HG02759 (cell line): ENCODE data around the gene PTPRG.

ENCODE experiments used
- ATAC-seq: cut with Tn5 transposase; IDR thresholded peaks from one replicate; pipeline ENCODE4 v1.9.1; 2021; ENCODE audit warnings: mild to moderate bottlenecking, moderate library complexity; ENCODE audit not compliant: unreplicated experiment

Gene PTPRG

DNA sequence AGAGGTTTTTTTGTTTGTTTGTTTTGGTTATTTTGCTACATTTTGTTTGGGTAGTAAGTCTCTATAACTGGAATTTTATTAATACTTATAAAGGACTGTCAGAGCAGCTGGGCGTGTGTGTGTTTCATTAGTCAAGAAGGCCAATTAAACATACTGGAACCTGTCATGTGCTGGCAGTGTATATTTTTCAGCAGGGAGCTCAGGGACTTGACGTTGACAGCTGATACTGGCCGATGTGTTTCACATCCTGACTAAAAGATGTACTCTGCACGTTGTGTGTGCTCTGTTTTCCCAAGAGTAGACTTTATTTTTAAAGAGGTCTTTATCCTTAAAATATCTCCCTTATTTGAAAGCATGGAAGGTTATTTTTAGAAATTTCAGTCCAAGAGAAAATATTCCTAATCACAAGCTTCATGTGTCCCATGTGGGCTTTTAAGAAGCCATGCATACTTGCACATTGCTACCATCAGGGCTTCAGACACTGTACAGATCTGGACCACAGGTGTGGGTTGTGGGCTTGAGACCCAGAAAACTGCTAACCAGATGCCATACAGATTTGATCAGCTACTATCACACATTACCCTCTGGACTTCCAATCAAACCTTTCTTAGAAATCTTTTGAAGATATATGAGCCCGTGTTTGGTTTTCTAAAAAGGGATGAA, 676.0 kb downstream of the PTPRG start:
- ATAC-seq: peak; percentile 11

DNA sequence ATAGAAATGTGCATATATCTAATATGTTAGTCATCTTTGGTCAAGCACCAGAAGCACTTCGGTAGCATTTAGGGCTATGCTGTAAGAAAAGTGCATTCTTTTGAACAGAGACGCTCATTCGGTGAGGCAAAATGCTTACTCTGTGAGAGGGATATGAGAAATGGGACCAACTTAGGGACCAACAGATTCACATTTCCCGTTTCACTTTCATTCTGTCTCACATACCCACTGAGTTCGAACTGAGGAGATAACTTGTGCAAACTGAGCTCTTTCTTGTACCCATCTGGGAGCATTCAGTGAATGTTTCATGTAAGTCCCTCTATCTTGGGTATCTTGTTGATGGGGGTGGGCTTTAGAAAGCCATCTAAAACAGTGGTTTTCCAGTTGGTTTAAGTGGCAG, 676.6 kb downstream of the PTPRG start:
- ATAC-seq: peak; percentile 80

DNA sequence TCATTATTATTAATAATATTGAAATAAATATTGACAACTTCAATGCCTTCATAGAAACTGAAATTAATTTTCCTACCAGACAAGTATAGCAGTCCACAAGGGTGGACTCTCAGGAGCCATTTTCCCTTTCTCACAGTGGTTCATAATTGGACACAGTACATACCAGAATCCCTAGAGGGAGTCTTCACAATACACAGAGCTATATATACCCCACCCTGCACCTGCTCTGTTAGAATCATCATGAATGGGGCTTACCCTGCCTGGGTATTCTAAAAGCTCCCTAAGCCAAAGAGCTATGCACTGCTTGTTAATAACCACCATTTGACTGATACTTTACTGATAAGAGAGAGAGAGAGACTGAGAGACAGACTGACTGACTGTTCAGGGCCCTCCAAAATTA, 677.1 kb downstream of the PTPRG start:
- ATAC-seq: peak; percentile 69

DNA sequence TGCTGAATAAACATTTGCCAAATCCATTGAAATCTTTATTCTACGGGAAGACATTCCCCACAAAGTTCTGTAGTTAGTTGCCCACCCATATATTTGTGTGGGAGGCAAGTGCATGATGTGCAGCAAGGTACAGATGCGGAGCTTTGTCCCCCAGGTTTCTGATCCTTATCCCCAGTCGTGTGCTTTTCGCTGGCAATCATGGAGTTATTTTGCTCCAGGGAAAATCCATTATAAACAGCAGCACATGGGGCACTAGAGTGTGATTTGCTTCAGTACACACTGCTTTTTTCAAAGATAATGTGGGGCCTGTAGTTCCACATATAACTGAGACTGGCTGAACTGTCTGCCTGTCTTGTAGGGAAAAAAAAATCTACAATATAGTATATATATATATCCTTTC, 679.9 kb downstream of the PTPRG start:
- ATAC-seq: no peak

DNA sequence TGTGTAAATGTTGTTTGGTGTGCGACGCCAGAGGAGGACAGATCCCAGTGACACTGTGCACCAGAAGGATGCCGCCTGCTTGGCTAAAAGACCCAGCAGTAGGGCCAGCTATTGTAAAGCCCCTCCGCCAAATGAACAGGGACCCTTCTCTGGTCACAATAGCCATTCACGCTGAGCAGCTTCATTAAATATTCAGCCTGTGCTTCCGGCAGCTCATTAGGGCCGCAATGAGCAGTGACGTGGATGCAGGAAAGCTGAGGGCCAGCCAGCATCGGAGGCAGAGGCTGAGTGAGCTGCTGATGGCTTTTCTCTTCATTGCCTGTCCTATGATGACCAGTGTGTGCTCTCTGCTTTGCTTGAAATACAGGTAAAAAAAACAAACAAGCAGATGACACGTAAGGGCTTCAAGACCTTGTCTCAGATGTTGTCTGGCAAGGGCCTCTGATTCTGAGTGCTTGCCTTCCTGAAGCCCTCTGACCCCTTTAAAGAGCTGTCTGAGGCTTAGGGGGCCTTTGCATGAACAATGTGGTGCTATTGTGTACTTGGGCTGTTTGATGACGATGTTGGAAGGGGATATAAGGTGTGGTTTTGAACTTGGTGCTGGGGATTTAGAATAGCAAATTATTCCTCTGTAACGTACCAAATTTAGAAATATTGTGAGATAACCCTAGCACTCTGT, 681.6 kb downstream of the PTPRG start:
- ATAC-seq: no peak

DNA sequence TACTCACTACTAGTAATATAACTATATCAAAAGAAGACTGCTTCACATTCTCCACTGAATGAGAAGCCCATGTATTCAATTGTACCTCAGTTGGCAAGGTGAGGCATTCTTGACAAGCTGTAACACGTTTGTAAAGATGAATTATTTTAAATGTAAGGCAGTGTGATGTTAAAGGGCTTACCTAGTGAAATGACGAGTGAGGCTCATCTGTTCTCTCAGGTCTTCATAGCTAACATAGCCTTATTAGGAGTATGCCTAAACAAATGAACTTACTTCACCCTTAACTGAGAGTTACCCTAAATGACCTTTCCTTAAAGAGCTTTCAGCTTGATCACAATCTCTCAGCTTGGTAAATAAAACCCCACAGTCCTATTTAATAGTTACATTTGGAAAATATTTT, 684.7 kb downstream of the PTPRG start:
- ATAC-seq: no peak

DNA sequence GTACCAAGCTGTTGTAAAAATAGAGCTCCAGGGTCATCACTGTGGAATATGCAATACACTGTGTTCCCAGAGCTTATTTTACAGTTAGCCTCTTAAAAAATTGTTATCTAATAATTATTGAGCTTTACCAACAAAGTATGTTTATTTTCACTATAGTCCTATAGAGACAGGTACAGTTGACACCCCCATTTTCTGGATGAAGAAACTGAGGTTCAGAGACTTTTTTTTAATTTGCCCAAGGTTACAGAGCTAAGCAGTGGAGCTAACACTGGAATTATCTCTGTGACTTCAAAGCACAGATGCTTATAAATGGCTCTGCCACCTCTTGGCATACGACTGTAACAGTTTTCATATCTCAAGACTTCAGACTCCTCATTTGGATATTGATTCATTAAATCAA, 685.6 kb downstream of the PTPRG start:
- ATAC-seq: no peak

DNA sequence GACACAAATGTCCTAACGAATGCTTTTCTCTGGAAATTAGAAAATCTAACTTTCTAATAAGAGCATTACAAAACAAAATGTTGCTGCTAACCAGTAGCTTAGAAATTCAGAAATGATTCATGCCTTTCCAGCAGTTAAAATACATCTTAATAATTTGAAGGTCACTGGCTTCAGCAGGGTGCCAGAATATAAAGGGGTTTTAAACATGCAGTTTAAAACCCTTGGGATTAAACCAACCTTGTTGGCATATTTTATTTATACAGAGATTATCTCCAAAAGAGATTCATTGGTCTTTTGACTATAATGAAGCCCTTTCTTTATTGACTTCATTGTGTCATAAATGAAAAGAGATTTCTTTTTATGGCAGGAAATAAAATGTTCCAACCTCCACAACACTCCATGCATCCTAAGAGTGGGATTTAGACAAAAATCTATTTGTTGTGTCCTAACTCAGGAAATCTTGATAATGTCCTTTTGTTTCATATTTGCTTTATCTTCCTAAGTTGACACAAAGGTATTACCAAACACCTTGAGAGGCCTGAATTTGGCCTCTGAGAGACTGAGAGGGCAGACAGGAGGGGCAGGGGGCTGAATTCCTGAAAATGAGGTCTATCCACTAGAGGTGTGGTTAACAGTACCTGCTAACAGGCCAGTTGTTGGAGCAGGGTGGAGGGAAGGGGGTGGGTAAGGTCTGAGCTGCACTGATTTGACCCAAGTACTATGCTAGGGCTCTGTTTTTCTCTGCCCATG, 687.5 kb downstream of the PTPRG start:
- ATAC-seq: no peak

DNA sequence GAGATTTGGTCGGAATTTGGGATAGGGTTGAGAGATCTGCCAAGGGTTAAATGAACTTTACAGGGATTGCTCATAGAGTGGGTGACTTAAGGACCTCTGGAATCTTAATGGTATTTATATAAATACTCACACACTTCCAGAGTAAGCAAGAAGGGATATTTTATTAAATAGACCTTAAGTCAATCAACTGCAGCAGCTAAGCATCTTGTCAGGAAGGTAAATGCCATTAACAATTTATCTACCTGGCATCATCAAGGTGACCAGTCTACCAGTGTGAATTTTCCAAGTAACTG, 688.1 kb downstream of the PTPRG start:
- no peak for ATAC-seq

DNA sequence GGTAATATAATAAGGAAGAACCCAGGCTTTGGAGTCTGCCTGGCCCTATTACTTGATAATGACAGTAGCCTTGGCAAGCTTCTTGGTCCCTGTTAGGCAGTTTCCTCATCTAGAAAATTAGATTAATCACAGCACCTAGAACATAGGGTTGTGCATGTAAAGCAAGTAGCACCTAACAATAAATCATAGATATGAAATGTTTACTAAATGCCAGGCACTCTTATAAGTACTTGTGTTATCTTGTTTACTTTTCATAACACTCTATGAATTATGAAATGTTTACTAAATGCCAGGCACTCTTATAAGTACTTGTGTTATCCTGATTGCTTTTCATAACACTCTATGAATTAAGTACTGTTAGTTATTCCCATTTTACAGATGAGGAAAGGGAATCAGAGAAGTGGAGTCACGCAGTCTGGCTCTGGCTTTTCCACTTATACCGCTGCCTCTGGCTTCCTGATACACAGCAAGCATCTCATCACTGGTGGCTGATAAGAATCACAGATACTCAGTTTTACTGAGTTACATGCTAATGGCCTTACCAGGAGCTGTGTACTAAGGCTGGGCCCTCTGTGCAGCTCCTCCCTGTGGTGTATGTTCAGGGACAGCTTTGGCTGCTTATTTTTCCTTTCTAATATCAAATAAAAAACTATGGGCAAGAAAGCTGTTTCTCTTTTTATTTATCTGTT, 688.6 kb downstream of the PTPRG start:
- ATAC-seq: no peak

DNA sequence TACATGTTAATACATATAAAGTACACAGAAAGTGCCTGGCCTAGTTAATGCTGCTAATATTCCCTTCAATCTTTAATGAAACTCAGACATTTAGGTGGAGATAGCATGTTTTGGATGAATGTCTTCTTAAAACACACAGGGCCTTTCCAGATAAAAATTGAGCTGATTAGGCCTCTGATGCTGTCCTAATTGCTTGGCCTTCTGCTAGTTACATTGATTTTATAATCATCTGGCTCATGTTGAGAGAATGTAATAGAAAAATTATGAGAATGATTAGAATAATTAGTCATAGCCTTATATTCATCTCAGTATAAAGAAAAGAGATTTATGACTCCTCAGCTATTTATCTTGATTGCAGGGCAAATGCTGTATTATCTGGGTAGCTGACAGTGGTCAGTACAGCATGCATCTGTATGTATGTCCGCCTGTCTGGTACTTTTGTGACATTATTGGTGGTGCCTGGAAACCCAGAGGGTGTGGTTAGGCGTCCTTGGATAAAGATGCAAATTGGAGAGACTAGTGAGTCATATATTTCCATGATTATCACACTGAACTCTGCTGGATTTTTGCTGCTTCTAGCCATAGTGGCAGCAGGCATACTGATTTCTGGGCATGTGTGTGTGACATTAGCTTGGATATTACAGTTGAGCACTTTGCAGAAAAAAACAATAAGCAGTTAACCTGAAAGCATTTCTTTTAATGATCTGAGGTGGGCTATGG, 691.2 kb downstream of the PTPRG start:
- ATAC-seq: no peak

DNA sequence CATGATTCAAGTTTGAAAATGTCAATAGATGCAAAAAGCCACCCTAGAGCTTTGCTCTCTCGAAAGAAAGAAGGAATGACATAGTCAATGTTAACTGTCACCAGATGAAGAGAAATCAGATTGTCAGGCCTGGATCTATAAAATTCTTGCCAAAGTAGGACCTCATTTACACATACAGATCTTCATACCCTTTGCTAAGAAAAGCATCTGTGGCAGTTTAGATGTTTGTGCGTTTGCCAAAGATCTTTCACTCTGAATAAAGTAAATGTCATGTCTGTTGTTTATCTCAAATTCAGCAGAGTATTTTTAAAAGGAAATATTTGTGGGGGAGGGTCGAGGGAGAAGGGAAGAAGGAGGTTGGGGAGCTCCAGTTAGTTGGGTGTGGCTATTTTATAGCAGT, 692.6 kb downstream of the PTPRG start:
- ATAC-seq: no peak

DNA sequence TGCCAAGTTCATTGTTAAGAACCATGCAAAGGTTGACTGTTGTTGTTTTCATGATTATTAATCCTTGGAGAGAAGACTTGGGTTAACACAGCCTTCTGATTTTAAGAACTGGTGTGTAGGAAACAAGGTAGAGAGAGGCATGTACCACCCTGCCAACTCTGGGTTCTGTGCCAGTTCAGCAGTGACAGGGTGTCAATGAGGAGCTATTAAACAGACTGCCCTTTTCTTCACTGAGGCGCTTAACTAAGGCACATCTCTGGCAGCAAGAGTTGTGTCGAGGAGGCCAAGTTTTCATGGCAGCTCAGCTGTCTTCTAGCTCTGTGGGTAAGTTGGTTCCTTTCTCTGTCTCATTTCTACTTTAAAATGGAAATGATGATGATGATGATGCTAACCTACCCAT, 694.4 kb downstream of the PTPRG start:
- ATAC-seq: no peak

DNA sequence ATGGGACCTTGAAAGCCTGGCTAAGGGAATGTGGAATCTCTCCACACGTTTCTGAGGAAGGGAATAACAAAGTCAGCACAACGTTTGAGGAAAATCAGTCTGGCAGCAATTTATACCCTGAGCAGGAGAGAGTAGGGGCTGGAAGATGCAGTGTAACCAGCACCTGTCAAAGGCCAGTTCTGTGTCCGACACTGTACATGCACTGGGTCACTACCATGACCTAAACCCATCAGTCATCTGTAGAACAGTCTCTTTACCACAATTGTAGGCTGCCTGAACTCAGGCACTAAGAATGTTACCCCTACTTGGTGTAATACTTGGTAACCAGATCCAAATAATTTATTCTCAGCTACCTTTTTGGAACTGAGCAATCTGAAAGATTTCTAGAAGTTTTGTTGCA, 698.6 kb downstream of the PTPRG start:
- no peak for ATAC-seq

DNA sequence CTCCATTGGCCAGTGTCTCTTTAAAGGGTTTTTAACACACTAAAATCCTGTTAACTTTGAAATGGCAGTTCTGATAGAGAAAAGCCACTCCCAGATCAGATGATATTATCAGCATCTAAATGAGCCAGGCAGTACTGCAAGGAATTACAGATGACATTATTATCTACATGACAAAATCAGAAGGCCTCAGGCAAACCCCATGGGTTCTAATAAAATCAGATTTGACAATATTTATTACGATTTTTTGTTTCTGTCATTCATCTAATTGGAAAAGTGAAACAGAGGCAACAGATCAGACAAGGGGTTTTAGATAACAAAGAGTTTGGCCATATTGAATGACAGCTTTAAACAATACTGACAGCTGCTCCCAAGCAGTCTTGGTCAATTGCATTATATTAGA, 699.3 kb downstream of the PTPRG start:
- no peak for ATAC-seq

DNA sequence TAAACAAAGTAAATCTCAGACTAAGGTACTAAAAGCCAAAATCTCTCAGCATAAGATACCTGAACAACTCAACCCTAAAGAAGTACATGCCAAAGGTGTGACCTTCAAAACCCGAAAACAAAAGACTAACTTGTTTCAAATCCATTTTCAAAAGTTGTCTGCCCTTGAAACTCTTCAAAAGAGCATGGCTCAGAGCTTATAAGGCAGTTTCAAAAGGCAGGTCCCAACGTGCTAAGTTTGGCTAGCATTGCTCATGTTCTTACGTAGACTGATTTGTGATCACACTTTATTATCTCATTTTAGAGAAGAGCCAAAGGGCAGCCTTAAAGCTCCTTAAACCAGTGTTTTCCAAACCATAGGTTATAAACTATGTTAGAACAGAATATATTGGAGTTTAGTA, 699.8 kb downstream of the PTPRG start:
- ATAC-seq: no peak

DNA sequence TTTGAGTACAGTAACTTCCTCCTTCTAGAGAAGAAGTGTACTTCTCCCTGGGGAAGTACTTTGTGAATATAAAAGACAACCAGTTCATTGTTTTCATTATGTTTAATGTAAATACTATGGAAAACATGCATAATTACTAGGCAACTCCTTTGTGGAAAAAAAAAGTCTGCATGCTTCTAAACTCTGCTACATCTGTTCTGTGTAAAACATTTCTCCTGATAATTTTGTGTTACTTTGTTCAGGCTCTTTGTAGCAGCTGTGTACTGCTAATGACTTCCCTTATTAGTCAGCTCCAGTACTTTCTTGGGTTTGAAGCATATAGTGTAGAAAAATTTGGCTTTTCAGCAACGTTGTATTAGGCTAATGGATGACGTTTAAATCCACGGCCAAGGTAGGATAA, 700.4 kb downstream of the PTPRG start:
- no peak for ATAC-seq

DNA sequence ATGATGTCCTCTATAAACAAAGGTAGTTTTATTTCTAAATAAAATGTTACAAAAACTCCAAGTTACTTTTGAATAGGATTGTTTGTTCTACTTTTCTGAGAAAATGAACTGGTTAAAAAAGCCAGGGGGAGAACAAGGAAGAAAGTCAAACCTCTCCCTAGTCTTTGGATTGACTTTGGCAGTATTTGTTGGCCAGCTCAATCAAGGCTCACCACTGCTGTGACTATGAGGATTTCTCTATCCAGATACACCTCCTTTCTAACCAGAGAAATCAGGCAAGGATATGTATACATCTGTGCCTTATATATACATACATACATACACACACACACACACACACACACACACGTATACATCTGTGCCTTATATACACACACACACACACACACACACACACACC, 704.2 kb downstream of the PTPRG start:
- no peak for ATAC-seq

DNA sequence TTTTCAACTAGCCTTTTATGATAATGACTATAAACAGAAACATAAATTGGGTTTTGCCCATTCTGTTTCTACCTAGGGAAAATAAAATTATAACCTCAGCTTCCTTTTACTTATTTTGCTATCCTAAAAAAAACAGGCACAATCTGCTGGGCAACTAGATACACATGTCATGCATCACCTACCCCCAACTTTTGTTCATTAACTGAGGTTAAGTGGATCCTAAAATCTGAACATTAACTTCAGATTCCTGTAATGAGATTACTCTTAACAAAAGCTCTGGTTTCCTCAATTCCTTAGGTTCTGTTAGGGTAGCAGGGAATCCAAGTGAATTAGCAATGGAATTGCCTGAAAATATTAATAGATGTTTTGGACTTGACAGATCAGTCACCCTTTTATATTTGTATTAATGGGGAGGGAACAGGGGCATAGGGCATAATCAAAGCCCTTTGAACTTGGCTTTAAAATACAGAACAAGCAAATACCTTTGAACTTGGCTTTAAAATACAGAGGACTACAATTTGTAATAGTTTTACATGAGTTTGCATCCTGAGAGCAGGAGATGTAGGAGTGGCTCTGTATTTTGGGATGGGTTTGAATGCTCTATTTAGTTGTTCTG, 705.4 kb downstream of the PTPRG start:
- ATAC-seq: no peak

DNA sequence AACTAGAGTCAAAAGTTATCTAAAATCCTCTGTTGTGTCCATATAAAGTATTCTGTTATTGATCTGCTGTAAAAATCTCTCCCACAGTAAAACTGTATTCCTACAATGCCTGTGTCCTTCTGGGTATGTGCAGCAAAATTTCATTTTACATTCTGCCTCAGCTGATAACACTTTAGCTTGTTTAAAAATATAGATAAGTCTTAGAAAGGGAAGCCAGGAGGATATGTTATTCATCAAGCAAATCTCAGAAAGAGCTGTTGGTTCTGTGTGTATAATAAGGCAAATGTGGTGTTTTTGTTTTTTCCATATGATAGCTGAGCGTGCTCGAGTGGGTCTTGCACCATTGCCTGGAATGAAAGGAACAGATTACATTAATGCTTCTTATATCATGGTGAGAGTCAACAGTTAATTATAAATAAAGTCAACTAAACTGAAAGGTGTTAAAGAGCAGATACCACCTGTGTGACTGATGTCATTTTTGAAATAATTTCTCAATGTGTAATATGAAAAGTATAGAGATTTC, 715.3 kb downstream of the PTPRG start:
- no peak for ATAC-seq

DNA sequence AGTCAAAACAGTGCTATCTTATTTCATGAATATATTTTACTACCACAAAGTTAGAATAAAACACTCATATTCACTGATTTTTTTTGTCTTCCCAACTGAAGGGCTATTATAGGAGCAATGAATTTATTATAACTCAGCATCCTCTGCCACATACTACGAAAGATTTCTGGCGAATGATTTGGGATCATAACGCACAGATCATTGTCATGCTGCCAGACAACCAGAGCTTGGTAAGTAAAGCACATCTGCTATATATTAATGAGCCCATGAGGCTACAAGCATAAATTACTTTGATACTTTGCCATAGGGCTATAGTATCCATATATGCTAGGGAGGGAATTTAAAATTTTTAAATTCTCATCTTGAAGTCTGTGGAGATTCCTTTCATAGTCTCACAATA, 716.1 kb downstream of the PTPRG start:
- no peak for ATAC-seq
